Measurements from ENCODE around the gene ZSCAN10.

The ZSCAN10 gene

GRCh38 chr16:3098459-3099394 is at the start of gene ZSCAN10:
Gene ZSCAN10 (minus strand): TSS chr16:3099294. CDS start chr16:3092937, 6,357 bp downstream.
- Histone ChIP-seq H3K27me3 (ENCODE audit: insufficient read depth, low read length) (no peaks in the 10 kb centered on the region), H3K4me1 (ENCODE audit: insufficient read depth, low read length) (peaks cover 20% of the 10 kb centered on the region), H3K9me3 (ENCODE audit: insufficient read depth, low read depth, low read length) (no peaks in the 10 kb centered on the region), H3K9ac (ENCODE audit: low read depth, low read length) (peak within 1 kb of the TSS; percentile 98), H3K36me3 (ENCODE audit: insufficient read depth, low read depth, low read length) (peaks cover 28% of the 10 kb centered on the region), H3K4me3 (ENCODE audit: low read length) (peak within 1 kb of the TSS; percentile 97), H3K27ac (ENCODE audit: low read length) (peak within 1 kb of the TSS; percentile 99)

GRCh38 chr16:3148256-3149192 is 49.4 kb upstream of the ZSCAN10 start:
- peaks cover 25% of the 10 kb centered on the region for H3K27me3 ChIP-seq (ENCODE audit: insufficient read depth, low read length)
- H3K9ac ChIP-seq (ENCODE audit: low read depth, low read length), result no peak overlapping the region
- H3K4me3 ChIP-seq (ENCODE audit: low read length), result no peak overlapping the region
- H3K9me3 ChIP-seq (ENCODE audit: insufficient read depth, low read depth, low read length), result no peaks in the 10 kb centered on the region
- H3K36me3 ChIP-seq (ENCODE audit: insufficient read depth, low read depth, low read length), result no peaks in the 10 kb centered on the region
- H3K4me1 ChIP-seq (ENCODE audit: insufficient read depth, low read length), result no peaks in the 10 kb centered on the region
- no peak overlapping the region for H3K27ac ChIP-seq (ENCODE audit: low read length)

- H3K36me3 ChIP-seq (ENCODE audit: insufficient read depth, low read depth, low read length), result 0 out of 2 replicates have a peak, but pooled peaks cover under 1% of the 10 kb centered on the region
- H3K27ac ChIP-seq (ENCODE audit: low read length), result no peak overlapping the region
- H3K9ac ChIP-seq (ENCODE audit: low read depth, low read length), result no peak overlapping the region
- no peaks in the 10 kb centered on the region for H3K9me3 ChIP-seq (ENCODE audit: insufficient read depth, low read depth, low read length)
- H3K27me3 ChIP-seq (ENCODE audit: insufficient read depth, low read length), result peaks cover 25% of the 10 kb centered on the region
- H3K4me3 ChIP-seq (ENCODE audit: low read length), result no peak overlapping the region
- no peaks in the 10 kb centered on the region for H3K4me1 ChIP-seq (ENCODE audit: insufficient read depth, low read length)
Observed at GRCh38 chr16:3147757-3148104, 48.6 kb upstream of the ZSCAN10 start.

- H3K9ac ChIP-seq (ENCODE audit: low read depth, low read length), result no peak overlapping the region
- H3K36me3 ChIP-seq (ENCODE audit: insufficient read depth, low read depth, low read length), result peaks cover 5% of the 10 kb centered on the region; the same call in 1 of the 2 replicates
- no peaks in the 10 kb centered on the region for H3K4me1 ChIP-seq (ENCODE audit: insufficient read depth, low read length)
- no peak overlapping the region for H3K4me3 ChIP-seq (ENCODE audit: low read length)
- H3K9me3 ChIP-seq (ENCODE audit: insufficient read depth, low read depth, low read length), result no peaks in the 10 kb centered on the region
- peaks cover 25% of the 10 kb centered on the region for H3K27me3 ChIP-seq (ENCODE audit: insufficient read depth, low read length)
- H3K27ac ChIP-seq (ENCODE audit: low read length), result no peak overlapping the region
Observed at GRCh38 chr16:3147046-3147756, 48.1 kb upstream of the ZSCAN10 start.

- Histone ChIP-seq H3K9ac (ENCODE audit: low read depth, low read length) (no peak overlapping the region), H3K4me1 (ENCODE audit: insufficient read depth, low read length) (no peaks in the 10 kb centered on the region), H3K9me3 (ENCODE audit: insufficient read depth, low read depth, low read length) (no peaks in the 10 kb centered on the region), H3K27me3 (ENCODE audit: insufficient read depth, low read length) (peaks cover 25% of the 10 kb centered on the region), H3K4me3 (ENCODE audit: low read length) (no peak overlapping the region), H3K27ac (ENCODE audit: low read length) (no peak overlapping the region), H3K36me3 (ENCODE audit: insufficient read depth, low read depth, low read length) (peaks cover 6% of the 10 kb centered on the region; the same call in 1 of the 2 replicates)
Observed at GRCh38 chr16:3145660-3146059, 46.6 kb upstream of the ZSCAN10 start.

GRCh38 chr16:3145151-3145550 is 46.1 kb upstream of the ZSCAN10 start:
- Histone ChIP-seq H3K4me1 (ENCODE audit: insufficient read depth, low read length) (no peaks in the 10 kb centered on the region), H3K27me3 (ENCODE audit: insufficient read depth, low read length) (peaks cover 25% of the 10 kb centered on the region), H3K9ac (ENCODE audit: low read depth, low read length) (no peak overlapping the region), H3K36me3 (ENCODE audit: insufficient read depth, low read depth, low read length) (peaks cover 6% of the 10 kb centered on the region; the same call in 1 of the 2 replicates), H3K27ac (ENCODE audit: low read length) (no peak overlapping the region), H3K4me3 (ENCODE audit: low read length) (no peak overlapping the region), H3K9me3 (ENCODE audit: insufficient read depth, low read depth, low read length) (no peaks in the 10 kb centered on the region)

GRCh38 chr16:3144321-3144983 is 45.4 kb upstream of the ZSCAN10 start:
- Histone ChIP-seq H3K27me3 (ENCODE audit: insufficient read depth, low read length) (peaks cover 25% of the 10 kb centered on the region), H3K27ac (ENCODE audit: low read length) (no peak overlapping the region), H3K9ac (ENCODE audit: low read depth, low read length) (no peak overlapping the region), H3K36me3 (ENCODE audit: insufficient read depth, low read depth, low read length) (peaks cover 6% of the 10 kb centered on the region; the same call in 1 of the 2 replicates), H3K4me3 (ENCODE audit: low read length) (no peak overlapping the region), H3K9me3 (ENCODE audit: insufficient read depth, low read depth, low read length) (no peaks in the 10 kb centered on the region), H3K4me1 (ENCODE audit: insufficient read depth, low read length) (no peaks in the 10 kb centered on the region)

DNA sequence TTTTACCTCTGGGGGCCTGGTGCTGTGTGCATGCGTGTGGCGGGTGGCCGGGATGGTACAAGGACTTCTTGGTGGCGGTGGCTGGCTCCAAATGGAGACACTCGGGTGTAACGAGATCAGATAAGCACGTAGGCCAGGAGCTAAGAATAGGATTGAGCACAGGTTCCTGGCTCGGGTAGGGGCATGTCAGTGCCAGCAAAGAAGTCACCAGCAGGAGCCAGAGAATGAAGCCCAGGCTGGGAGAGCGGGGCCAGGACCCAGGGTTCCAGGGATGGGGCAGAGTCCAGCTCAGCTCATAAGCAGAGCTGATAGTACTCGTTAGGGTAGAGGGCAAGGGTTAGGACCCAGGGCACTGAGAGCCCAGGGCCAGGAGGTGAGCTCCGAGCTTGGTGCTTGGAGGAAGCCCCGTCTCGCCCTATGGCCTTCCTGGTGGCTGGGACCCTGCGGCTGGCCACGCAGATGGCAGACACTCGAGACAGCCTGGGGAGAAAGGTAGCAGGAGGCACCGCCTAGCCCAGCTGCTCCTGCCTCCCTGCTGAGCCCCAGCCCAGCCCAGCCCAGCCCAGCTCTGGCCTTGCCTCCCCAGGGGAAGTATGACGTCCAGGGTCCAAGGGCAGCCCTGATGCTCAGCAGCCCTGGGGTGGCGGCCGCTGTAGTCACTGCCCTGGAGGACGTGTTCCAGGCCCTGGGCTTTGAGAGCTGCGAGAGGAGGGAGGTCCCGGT is 44.7 kb upstream of the ZSCAN10 start:
- H3K9ac ChIP-seq (ENCODE audit: low read depth, low read length), result no peak overlapping the region
- H3K4me3 ChIP-seq (ENCODE audit: low read length), result no peak overlapping the region
- H3K36me3 ChIP-seq (ENCODE audit: insufficient read depth, low read depth, low read length), result peaks cover 6% of the 10 kb centered on the region; the same call in 1 of the 2 replicates
- H3K9me3 ChIP-seq (ENCODE audit: insufficient read depth, low read depth, low read length), result no peaks in the 10 kb centered on the region
- peaks cover 18% of the 10 kb centered on the region for H3K27me3 ChIP-seq (ENCODE audit: insufficient read depth, low read length)
- no peak overlapping the region for H3K27ac ChIP-seq (ENCODE audit: low read length)
- no peaks in the 10 kb centered on the region for H3K4me1 ChIP-seq (ENCODE audit: insufficient read depth, low read length)

DNA sequence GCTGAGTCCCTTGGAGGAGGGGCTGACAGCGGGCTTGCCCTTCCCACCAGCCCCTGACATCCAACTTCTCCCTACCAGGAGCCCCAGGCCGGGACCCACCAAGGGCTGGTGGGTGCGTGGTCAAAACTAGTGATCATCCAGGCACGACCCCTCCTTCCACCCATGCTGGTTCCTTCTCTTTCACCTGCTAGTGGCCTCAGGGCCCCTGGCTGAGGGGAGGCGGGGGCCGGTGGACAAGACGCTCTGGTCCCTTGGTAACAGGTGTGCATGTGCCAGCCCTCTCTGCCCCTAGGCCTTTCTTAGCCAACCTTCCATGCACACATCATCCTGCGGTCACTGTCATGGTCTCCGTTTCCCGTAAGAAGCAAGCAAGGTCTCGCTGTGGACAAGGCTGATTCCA is 44.1 kb upstream of the ZSCAN10 start:
- Histone ChIP-seq H3K27ac (ENCODE audit: low read length) (no peak overlapping the region), H3K27me3 (ENCODE audit: insufficient read depth, low read length) (peaks cover 12% of the 10 kb centered on the region), H3K9me3 (ENCODE audit: insufficient read depth, low read depth, low read length) (no peaks in the 10 kb centered on the region), H3K36me3 (ENCODE audit: insufficient read depth, low read depth, low read length) (peaks cover 6% of the 10 kb centered on the region; the same call in 1 of the 2 replicates), H3K4me1 (ENCODE audit: insufficient read depth, low read length) (no peaks in the 10 kb centered on the region), H3K4me3 (ENCODE audit: low read length) (no peak overlapping the region), H3K9ac (ENCODE audit: low read depth, low read length) (no peak overlapping the region)

GRCh38 chr16:3142770-3143169 is 43.7 kb upstream of the ZSCAN10 start:
- Histone ChIP-seq H3K27ac (ENCODE audit: low read length) (no peak overlapping the region), H3K9ac (ENCODE audit: low read depth, low read length) (no peak overlapping the region), H3K36me3 (ENCODE audit: insufficient read depth, low read depth, low read length) (peaks cover 6% of the 10 kb centered on the region; the same call in 1 of the 2 replicates), H3K9me3 (ENCODE audit: insufficient read depth, low read depth, low read length) (no peaks in the 10 kb centered on the region), H3K27me3 (ENCODE audit: insufficient read depth, low read length) (peaks cover 8% of the 10 kb centered on the region), H3K4me3 (ENCODE audit: low read length) (no peak overlapping the region), H3K4me1 (ENCODE audit: insufficient read depth, low read length) (no peaks in the 10 kb centered on the region)
